Stimulated activated CD8-positive, alpha-beta memory T cell treated with anti-CD3 and anti-CD28 coated beads, Interleukin-7, amount 100 ng/mL, for 48 hours (primary cell): ENCODE measurements around the gene SMARCA4.

Experiments used
- DNase-seq, 2 donors: peaks; one replicate each; pipeline ENCODE4 v3.0.0-alpha.2; 2020; ENCODE audit warnings: low read depth in 1 of 2; ENCODE audit errors: extremely low read depth in 1 of 2

Gene SMARCA4

DNA sequence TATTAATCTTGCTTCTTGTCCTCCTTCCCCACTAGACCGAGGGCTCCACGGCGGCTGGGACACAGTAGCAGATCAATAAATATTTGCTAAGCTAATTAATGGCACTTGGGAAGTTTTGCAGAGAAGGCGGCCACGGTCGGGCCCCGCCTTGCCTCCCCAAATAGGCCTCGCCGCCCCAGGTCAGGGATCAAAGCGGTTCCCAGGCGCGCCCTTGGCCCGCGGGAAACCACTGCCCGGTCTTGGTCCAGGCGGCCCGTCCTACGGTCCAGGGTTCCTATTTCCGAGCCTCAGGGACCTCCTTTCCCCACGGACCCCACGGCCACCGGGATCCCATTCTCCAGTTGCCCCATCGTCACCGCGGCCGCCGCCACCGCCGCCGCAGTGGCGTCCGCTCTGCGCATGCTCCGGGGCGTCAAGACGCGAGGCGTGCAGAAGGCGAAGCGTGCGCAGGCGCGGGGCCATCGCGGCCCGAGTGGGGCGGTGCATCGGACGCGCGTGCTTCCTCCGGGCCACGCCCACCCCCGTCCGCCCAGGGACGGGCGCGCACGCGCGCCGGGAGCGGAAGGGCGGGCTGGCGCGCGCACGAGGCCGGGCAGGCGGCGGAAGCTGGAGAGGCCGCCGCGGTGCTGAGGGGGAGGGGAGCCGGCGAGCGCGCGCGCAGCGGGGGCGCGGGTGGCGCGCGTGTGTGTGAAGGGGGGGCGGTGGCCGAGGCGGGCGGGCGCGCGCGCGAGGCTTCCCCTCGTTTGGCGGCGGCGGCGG is at the start of gene SMARCA4:
Gene SMARCA4 (plus strand): TSS at position 717 of the 759 bp plus-strand sequence. CDS start 23,122 bp downstream, outside the sequence.
- peak; percentile 93 to 99 for DNase-seq

DNA sequence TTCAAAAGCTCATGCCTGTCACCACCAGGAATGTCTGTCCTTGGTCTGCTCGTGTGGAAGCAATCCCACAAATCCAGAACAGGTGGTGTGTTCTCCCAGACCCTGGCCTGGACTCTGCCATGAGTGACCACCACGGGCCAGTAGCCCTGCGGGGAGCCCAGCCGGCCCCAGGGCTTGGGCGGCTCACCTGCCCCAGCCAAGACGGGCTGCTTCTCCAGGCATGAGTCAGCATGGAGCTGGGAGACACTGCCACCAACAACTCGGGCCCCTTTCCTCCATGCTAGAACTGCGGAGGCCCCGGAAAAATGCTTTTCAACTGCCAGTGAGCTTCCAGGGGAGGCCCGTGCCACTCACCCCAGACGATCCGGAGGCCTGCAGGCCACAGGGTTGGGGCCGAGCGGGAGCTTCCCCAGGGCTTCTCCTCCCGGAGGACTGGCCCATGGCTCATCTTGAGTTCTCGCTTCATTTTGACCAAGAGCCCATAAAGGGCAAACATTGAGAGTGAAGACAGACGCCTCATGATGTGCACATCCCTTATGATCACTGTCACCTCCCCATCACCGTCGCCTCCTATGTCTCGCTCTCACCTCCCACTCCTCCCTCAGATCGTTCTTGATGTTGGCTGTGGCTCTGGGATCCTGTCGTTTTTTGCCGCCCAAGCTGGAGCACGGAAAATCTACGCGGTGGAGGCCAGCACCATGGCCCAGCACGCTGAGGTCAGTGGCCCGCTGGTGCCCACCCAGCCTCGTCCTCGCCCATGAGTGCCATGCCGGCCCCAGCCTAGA is 49.1 kb upstream of the SMARCA4 start:
- DNase-seq: no peak

DNA sequence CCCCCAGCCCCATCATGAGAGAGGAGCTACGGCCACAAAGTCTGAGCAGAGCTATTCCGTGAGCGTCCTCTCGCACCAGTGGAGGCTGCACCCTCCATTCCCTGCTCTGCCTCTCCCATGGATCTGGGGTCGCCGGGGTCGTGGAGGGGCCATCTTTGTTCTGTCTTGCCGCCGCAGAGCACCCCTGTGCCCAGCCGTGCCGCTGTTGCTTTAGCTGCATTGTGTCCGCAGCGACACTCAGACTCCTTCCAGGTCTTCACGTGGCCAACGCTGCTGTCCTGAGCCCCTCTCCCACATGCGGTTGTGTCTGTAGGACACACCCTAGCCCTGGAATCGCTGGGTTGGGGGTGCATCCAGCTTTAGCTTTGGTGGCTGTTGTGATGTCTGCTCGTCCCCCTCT is 48.2 kb upstream of the SMARCA4 start:
- DNase-seq: no peak

DNA sequence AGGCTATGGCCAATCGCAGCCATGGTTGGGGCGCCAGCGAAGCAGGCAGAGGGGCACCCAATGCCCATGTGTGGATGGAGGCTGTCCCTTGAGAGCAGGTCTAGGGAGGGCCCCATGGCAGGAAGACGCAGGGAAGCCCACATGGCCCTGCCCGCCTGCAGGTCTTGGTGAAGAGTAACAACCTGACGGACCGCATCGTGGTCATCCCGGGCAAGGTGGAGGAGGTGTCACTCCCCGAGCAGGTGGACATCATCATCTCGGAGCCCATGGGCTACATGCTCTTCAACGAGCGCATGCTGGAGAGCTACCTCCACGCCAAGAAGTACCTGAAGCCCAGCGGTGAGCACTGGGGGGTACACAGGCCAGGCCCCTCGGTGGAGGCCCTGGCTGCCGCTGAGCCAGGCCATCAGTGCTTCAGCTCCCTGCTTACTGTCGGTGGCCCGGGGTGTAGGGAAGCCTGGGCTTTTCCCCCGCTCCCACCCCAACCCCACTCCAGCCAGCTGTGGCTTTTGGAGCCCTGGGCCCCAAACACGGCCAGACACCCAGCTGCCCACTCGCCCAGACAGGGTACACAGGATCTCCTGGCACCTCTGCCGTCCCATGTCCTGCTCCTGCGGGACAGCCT is 47.0 kb upstream of the SMARCA4 start:
- DNase-seq: no peak

DNA sequence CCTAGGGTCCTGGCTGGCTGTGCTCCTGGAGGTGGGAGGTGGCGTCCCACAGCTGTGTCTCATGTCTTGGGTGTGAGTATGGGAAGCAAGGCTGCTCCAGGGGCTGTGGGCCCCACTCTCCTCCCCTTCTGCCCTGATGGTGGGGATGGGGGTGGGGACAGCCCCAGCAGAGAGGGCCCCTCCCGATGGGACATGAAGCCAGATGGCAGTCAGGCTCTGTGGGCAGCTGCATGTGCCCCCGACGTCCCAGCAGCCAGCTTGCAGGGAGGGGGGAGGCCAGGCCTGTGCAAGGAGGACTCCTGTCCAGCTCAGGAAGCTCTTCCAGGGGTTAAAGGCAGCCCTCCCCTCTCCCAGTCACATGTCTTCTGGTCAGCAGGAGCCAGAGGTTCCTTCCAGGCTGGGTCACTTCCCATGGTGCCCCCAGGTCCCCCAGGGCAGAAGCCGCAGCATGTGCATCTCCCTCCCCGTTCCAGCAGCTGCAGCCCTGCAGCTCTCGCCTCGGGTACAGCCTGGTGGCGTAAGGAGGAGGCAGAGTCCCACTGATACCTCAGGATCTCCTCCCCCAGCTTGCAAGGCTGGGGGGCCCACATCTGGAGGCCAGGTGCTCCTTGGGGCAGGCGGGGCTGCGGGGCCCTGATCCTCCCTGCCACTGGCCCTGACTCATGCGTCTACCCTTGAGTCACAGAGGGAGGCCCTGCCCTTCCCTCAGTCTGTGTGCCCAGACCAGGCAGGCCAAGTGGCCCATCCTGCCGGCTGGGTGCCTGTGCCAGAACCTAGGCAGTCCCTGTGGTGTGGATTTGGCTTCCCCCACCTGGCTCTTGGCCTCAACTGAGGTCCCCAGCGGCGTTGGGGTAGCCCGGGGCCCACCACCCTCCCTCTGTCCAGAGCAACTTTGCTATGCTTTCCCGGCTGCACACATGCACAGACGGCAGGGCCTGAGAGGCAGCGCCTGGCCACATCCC is 45.4 kb upstream of the SMARCA4 start:
- no peak for DNase-seq

DNA sequence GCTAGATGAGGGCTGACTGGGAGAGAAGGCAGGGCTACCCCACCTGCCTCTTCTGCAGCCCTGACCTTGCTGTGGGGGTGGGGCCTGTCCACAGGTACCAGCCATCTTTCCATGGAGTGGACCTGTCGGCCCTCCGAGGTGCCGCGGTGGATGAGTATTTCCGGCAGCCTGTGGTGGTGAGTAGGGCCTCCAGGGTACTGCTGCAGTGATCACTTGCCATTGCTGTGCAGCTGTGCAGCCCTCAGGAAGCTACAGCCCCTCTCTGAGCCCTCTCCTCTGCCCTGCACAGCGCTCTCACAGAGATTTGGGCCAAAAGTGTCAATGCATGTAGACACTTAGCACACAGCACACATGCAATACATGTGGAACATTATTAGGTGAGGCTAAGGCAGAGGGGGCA is 44.2 kb upstream of the SMARCA4 start:
- DNase-seq: no peak

DNA sequence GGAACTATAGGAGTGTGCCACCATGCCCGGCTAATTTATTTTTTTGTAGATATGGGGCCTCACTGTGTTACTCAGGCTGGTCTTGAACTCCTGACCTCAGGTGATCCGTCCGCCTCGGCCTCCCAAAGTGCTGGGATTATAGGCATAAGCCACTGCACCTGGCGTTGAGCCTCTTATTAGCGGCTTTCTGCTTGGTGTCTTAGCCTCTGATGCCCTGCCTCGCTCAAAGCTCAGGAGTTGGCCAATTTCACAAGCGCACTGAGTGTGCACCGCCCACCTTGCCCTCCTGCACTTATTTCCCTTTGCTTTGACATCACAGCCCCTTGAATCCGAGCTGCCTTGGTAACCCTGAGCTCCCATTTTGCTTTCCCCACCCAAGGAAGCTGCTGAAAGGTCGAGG is 42.5 kb upstream of the SMARCA4 start:
- DNase-seq: no peak

DNA sequence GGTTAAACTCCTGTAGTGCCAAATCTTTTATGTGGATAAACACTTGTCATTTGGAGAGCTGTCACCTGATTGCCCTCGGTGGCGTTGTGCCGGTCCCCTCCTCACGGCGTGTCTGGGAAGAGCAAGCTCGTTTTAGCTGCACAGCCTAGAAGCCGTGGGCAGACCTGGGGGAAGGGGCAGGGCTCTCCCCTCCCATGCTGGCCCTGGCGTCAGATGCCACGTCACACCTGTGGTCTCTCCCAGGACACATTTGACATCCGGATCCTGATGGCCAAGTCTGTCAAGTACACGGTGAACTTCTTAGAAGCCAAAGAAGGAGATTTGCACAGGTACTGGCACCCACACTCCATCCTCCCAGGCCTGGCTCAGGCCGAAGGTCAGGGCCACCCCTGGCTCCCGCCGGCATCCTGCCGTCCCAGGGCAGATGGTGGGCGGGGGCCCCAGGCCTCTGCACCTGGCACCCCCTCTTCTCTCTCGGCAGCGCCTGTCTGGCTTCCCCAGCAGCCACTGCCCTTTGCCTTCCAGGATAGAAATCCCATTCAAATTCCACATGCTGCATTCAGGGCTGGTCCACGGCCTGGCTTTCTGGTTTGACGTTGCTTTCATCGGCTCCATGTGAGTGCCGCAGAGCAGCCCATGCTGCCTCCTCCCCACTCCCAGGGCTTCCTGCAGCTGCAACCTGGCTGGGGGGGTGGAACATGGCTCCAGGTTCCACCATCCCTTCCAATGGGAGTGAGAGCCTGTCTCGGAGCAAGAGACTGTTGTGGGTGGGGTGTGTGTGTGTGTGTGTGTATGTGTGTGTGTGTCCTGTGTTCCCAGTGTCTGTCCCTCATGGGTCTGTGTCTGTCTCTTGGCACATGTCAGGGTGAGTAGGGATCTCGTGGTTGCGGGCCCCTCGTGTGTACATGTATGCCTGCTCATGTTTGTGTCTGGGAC is 41.2 kb upstream of the SMARCA4 start:
- DNase-seq: no peak

DNA sequence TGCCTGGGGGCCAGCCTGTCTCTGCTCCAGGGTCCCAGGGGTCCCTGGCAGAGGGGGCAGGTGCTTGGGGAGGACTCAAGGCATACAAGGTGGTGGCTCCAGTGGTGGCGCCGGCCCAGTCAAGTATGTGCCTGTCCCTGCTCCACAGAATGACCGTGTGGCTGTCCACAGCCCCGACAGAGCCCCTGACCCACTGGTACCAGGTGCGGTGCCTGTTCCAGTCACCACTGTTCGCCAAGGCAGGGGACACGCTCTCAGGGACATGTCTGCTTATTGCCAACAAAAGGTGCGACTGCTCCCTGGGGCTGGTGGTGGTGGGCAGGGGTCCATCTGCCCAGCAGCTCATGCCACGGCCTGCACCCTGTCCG is 40.6 kb upstream of the SMARCA4 start:
- DNase-seq: no peak

DNA sequence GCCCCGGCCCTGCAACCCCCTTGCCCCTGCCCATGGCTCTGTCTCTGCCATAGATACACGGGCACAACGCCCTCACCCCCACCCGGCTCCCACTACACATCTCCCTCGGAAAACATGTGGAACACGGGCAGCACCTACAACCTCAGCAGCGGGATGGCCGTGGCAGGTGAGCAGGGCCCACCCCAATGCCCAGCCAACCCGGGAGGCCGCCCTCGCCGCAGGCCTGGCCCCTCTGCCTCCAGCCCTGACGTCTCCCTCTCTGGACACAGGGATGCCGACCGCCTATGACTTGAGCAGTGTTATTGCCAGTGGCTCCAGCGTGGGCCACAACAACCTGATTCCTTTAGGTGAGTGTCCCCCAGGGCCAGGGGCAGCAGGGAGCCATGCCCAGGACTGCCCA is 40.0 kb upstream of the SMARCA4 start:
- no peak for DNase-seq

DNA sequence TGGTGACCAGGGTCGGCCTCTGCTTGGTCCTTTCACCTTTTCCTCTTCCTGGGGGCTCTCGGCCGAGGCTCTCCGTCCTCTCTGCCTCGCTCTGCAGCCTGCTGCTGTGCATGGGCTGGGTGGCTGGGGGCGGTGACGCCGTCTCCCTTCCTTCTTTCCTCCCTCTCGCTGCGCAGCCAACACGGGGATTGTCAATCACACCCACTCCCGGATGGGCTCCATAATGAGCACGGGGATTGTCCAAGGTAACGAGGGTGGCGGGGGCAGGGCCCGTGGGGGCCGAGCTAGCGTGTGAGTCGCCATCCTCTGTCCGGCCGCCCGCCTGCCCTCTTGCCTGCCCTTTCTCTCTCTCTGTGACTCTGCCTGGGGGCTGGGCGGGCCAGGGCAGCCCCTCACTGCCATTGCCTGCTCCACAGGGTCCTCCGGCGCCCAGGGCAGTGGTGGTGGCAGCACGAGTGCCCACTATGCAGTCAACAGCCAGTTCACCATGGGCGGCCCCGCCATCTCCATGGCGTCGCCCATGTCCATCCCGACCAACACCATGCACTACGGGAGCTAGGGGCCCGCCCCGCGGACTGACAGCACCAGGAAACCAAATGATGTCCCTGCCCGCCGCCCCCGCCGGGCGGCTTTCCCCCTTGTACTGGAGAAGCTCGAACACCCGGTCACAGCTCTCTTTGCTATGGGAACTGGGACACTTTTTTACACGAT is 39.5 kb upstream of the SMARCA4 start:
- DNase-seq: no peak

DNA sequence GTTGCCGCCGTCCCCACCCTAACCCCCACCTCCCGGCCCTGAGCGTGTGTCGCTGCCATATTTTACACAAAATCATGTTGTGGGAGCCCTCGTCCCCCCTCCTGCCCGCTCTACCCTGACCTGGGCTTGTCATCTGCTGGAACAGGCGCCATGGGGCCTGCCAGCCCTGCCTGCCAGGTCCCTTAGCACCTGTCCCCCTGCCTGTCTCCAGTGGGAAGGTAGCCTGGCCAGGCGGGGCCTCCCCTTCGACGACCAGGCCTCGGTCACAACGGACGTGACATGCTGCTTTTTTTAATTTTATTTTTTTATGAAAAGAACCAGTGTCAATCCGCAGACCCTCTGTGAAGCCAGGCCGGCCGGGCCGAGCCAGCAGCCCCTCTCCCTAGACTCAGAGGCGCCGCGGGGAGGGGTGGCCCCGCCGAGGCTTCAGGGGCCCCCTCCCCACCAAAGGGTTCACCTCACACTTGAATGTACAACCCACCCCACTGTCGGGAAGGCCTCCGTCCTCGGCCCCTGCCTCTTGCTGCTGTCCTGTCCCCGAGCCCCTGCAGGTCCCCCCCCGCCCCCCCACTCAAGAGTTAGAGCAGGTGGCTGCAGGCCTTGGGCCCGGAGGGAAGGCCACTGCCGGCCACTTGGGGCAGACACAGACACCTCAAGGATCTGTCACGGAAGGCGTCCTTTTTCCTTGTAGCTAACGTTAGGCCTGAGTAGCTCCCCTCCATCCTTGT is 38.8 kb upstream of the SMARCA4 start:
- DNase-seq: no peak

DNA sequence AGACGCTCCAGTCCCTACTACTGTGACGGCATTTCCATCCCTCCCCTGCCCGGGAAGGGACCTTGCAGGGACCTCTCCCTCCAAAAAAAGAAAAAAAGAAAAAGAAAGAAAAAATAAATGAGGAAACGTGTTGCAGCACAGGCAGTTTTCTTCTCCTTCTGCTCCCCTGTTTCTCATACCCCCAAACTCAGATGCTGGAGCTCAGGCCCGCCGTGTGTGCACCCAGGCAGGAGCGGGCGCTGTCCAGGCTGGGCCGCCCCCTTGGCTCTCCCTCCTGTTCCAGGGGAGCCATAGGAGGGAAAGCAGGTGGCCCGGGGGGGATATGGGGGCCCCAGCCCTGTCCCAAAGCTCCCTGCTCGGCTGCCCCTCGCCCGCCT is 38.2 kb upstream of the SMARCA4 start:
- DNase-seq: no peak

DNA sequence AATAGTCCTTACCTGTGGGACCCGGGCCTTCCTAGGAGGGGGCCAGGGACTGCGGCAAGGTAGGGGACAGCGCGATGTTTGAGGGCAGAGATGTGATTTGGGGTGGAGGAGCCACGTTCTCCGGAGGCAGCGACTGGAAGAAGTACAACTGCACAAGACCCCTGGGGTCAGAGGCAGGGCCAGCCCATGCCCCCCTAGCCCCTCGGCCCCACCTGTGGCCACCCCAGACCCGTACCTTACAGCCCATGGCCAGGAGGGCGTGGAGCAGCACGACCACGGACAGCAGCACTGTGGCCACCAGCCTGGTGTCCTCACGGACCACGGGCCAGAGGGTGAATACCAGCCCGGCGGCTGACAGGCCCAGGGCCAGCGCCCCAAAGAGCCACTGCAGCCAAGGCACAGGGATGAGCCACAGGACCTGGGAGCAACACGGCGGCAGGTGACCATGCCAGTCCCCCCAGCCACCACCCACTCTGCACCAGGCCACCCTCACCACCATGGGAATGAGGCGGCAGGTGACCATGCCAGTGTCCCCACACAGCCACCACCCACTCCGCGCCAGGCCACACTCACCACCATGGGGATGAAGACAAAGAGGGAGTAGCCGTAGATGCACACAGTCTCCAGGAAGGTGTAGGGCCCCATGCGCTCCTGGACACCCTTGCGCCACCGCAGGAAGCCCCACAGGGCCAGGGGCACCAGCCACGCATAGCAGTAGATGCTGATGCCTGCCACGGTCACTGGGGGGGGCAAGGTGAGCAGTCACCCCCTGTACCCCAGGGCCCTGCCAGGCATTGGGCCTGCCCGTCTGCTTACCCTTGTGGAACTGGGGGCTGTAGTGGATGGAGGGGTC is 37.3 kb upstream of the SMARCA4 start:
- DNase-seq: no peak

DNA sequence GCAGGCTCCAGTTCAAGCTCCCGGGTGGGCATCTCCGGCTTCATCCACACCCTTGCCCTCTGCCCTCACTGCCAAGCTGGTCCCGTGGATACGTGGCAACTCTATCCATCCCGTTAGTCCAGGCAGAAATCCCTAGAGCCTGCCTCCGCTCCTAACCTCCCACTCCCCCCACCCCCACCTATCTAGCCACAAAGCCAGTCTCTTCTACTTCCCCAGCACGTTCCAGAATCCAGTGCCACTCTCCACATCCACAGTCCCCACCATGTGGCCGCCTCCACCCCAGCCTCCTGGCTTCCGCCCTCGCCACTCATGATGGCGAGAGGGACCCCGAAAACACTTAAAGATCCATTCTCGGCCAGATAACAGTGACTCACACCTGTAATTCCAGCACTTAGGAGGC is 36.2 kb upstream of the SMARCA4 start:
- no peak for DNase-seq

DNA sequence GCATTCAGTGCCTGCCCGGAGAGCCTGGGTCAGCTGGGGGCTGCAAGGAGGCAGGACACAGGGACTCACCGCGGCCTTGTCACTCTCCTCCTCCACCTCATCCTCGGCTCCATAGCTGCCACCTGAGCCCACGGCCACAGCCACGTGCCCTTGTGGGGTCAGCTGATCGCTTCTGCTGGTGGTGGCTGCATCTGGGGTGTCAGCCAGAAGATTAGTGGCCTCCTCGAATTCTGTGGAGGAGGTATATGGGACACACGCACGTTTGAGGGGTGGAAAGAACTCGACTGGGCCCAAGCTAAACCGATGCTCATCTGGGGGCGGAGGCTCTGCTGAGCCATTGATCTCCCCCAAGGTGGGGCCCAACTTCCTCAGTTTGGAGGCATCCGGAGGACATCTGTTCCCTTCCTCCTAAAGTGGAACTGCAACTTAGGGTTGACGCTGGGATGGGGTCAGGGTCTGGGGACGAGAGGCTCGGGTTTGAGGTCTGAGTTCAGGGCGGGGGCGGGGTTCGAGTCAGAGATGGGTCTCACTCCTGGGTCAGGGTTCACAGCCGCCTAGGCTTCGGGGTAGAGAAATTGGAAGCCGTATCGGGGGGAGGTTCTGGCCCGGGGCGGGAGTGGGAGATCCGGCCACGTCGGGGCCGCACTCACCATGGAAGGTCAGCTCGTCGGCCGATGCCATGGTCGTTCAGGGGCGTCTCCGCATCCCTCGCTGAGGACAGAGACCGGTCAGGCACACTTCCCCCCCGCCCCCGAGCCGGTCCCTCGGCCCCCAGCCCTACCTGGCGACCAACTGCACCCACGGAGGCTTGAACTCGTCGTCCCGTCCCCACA is 32.9 kb upstream of the SMARCA4 start:
- no peak for DNase-seq
